GOT3 (cell line): ENCODE data around the gene PARP6.

ENCODE experiments used
- DNase-seq: peaks from one replicate; lab custom pipeline; 2025; ENCODE audit warnings: mixed read lengths; lab: John Stamatoyannopoulos, UW

The PARP6 gene

DNA sequence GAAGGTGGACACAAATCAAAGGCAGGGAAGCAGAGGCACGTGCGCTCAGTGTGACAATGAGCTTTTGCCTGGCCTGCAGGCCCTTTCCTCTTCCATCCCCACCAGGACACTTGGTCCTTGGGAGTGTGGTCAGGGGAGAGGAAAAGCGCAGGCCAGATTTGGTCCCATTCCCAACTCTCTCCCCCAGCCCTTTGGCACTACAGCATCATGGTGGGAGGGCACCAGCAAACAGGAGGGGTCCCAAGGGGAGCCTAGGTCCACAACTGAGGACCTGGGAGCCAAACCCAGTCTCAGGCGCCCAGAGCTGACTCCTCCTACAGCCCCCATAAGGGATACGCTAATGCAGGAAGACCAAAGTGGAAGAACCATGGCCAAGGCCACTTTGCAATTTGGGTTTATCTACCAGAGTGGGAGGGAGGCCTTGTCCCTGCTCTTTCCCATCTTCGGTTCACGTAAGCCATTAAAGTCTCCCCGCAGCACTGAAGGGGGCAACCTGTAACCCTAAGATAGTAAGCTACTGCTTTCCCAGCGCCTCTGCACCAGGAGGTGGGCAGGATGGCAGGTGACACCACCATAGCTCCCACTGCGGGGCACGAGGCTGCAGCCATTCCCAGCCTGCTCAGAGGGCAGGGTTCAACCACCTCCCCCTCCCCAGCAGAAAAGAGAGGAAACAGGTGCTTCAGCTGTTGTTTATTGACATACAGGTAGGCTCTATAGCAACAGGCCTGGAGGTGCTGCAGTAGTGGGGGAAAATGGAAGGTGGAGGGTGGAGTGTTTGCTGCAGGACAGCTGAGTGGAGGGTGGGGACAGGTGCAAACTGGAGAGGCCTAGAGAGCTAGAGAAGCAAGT lies 73.8 kb downstream of the PARP6 start:
- no peak for DNase-seq

DNA sequence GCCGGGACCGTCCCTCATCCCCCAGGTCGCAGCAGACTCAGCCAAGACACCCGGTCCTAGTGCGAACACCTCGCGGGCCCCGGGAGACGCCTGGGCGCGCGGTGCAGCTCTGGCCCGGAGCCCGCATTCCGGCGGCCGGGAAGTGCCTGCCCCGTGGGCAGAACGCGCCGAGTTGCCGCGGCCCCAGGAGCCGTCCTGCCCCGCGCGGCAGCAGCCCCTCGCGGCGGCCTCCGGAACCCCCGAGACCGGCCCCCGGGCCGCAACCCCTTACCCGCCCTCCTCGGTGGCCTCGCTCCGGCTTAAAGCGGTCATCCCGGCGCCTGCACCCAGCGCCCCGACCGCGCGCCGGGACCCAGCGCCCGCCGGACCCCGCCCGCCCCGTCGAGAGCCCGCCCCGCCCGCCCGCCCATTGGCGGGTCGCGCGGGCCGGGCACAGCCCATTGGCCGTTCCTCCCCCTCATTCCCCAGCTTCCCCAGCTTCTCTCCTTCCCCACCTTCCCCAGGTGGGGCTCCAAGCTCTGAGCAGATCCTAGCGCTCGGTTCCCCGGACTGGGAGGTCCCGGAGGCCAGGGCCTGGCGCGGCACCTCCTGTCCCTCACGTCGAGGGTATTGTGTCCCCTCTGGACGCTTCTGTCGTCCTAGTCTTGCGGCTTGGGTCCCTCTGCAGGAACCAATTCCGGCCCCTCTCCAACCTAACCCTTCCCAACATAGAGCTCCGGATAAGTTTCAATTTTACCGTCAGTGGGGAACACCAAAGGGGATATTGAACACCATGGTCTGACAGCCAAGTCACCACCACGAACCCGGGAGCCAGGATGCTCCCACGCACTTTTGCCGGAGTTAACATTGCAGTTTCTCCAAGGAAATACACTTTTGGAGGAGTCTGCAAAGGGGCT lies 74.6 kb downstream of the PARP6 start, which contains the start of gene GRAMD2A:
TSS of gene GRAMD2A (minus strand) at position 328 of the 896 bp plus-strand sequence.
- no peak for DNase-seq

DNA sequence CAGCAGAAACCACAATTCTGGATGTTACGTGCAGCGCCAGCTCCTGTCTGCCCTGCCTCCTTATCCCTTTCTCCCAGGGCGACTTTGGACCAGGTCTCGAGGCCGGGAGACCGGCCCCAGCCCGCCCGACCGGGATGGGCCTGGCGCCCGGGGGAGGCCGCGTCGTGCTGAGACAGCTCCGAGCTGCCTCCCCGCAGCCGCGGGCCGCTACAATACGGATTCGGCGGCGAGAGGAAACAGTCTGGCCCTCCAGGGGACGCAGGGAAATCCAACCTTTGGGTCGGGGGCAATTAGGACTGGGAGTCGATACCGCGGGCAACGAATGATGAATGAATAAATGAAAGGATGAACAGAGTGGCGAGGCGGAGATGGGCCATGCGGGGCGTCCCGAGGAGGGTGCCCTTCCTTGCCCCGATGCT lies 75.3 kb downstream of the PARP6 start:
- DNase-seq, result no peak

DNA sequence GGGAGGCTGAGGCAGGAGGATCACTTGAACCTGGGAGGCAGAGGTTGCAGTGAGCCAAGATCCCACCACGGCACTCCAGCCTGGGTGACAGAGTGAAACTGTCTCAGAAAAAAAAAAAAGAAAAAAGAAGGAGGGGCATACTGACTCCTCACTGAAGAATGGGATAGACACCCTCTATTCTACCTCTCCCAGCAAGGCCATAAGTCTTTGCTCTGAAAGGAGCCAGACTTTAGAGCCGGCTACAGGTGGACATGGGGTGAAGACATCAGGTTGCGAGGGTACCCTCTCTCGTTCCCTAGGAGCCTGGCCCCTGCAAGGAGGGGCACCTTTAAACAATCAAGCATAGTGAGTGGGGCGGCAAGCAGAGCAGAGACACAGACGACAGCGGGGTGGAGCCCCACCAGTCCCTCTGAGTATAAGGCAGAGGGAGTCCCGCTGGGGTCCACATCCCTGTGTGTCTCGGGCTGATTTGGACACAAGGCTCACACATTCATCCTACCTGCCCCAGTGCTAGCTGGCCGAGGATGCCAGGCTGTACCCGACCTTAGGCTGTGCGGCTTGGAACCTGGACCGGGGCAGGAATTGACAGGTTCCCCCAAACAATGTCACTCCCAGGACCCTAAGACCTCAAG lies 75.8 kb downstream of the PARP6 start:
- no peak for DNase-seq

DNA sequence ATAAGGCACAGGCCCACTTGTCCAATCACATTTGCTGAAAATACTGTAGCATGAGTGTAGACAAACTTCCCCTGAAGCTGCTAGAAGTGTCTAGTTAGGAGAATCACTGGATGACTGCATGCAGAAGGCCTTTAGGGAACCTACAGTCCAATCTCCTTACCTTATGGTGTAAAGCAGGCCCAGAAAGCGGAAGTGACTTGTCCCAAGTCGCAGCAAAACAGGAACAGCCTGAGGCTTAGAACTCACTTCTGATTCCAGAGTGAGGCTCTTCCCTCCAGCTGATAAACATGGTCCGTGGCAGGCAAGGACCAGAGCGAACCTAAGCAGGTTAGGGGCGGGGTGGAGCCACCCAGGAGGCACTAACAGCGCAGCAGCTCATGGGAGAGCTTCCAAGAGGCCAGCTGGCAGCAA lies 77.2 kb downstream of the PARP6 start:
- no peak for DNase-seq

DNA sequence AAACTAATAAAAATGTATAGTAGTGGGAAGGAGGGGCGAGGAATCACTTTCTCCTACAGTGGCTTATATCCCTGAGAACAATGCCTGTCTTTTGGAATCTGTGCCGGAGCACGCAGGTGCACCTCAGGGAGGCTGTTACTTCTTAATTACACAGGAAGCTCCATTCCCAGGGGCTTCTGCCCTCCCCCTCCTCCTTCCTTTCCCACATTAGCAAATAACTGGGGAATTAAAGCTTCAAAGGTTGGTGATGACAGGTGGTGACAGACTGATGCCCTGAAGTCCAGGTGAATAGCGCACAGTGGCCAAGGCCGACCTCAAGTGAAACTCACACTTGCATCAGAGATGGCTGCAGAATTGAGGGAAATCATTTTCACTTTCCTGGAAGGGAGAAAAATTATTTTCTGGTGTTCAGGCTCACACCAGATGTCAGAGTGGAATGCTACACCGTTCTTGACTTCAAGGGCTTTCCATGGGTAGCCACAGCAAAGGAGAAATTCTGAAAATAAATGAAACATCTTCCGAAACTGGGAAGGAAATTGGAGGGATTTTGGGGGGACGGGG lies 78.4 kb downstream of the PARP6 start:
- no peak for DNase-seq

DNA sequence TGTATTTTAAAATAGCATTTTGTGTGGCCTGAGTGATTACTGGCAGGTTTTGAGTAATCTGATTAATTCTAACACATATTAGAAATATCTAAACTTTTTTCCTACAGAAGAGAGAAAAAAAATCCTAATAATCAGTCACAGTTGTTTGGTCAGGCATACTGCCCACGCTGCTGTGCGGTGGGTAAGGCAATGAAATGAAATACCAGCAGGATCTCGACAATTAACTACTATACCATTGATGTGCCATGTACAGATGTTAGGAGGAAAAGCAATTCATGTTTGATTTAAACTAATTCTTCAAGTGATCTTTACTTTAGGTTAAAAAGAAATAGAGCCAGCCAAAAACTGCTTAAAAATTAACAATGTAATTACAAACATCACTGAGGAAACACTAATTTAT lies 79.9 kb downstream of the PARP6 start:
- no peak for DNase-seq
